ENCODE results near the gene APOBR. TPM values are rescaled to one million over a fixed set of nuclear protein-coding genes. Genes with fewer than 3 reads are reported as not detected.
"Not testable (repeated sequence)": the region's sequence is repeated elsewhere in the genome, so short reads cannot be mapped to it uniquely, and the experiment has no call there.

APOBR gene
- total and polyA plus RNA-seq, 11 donors: 0.15 to 4.7 (median 0.79) TPM

DNA sequence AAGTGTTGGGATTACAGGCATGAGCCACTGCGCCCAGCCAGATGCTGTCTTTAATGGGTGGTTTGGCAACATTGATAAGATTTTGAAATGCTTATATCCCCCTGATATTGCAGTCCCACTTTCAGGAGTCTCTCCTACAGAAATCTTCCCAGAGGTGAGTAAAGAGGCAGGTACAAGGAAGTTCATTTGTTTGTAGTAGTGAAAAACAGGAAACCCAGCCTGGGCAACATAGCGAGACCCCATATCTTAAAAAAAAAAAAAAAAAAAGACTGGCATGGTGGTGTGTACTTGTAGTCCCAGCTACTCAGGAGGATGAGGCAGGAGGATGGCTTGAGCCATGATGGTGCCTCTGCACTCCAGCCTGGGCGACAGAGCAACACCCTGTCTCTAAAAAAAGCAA, 50.6 kb downstream of the APOBR start:
- Histone ChIP-seq H3K9me3 (no peaks in the 10 kb centered on the region), H3K36me3 (no peaks in the 10 kb centered on the region), H3K27ac (no peak overlapping the region), H3K4me3 (no peak overlapping the region), H3K27me3 (no peaks in the 10 kb centered on the region), H3K4me1 (peaks cover 0 to 14% (median 0%) of the 10 kb centered on the region in 12 donors)
- no peak for ATAC-seq
- no peak for TF ChIP-seq POLR2A (IDR thresholded peaks at IDR 0.05)
- TF ChIP-seq, protein P1, sequence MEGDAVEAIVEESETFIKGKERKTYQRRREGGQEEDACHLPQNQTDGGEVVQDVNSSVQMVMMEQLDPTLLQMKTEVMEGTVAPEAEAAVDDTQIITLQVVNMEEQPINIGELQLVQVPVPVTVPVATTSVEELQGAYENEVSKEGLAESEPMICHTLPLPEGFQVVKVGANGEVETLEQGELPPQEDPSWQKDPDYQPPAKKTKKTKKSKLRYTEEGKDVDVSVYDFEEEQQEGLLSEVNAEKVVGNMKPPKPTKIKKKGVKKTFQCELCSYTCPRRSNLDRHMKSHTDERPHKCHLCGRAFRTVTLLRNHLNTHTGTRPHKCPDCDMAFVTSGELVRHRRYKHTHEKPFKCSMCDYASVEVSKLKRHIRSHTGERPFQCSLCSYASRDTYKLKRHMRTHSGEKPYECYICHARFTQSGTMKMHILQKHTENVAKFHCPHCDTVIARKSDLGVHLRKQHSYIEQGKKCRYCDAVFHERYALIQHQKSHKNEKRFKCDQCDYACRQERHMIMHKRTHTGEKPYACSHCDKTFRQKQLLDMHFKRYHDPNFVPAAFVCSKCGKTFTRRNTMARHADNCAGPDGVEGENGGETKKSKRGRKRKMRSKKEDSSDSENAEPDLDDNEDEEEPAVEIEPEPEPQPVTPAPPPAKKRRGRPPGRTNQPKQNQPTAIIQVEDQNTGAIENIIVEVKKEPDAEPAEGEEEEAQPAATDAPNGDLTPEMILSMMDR (IDR thresholded peaks at IDR 0.05): no peak
- intact Hi-C loops (cut with DNase I): loop anchor here in 2 of 10 donors (5.0 to 10.0 kb wide), 2 partner anchors 48 to 70 kb away; partner anchors contain the start of gene NPIPB7 (in 1 of the 2)
- 75 to 89% (median 78%) methylated on average over 3 of the region's 3 CpGs for WGBS, 4 donors
- DNase-seq: no peak

DNA sequence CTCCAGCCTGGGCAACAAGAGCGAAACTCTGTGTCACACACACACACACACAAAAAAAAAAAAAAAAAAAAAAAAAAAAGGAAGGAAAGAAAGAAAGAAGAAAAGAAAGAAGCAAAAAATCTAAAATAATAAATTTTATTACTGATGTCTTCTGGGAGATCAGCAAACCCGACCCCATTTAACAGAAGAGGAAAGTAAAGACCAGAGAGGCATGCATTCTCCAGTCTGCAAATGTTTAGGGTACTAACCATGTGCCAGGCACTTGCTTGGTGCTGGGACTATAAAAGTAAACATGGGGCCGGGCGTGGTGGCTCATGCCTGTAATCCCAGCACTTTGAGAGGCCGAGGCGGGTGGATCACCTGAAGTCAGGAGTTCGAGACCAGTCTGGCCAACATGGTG, 51.5 kb downstream of the APOBR start:
- not testable (repeated sequence) for H3K9me3 ChIP-seq, H3K27ac ChIP-seq, H3K27me3 ChIP-seq, H3K4me3 ChIP-seq, ATAC-seq, DNase-seq, H3K36me3 ChIP-seq
- H3K4me1 ChIP-seq: peaks cover 0 to 13% (median 0%) of the 10 kb centered on the region in 12 donors
- 89 to 92% (median 91%) methylated on average over 7 of the region's 7 CpGs for WGBS, 4 donors
- intact Hi-C loops (cut with DNase I): loop anchor here in 1 of 10 donors (10.0 kb wide), 1 partner anchor 71 kb away; the partner anchor contains the start of gene NPIPB7

DNA sequence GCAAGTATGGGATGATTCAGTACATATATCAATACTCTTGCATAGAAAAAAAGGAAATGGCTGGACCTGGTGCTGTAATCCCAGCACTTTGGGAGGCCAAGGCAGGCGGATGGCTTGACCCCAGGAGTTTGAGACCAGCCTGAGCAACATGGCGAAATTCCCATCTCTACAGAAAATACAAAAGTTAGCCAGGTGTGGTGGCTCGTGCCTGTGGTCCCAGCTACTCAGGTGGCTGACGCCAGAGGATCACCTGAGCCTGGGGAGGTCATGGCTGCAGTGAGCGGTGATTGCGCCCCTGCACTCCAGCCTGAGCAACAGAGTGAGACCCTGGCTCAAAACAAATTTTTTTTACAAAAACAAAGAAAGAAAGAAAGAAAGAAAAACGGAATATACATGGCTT, 52.2 kb downstream of the APOBR start:
- intact Hi-C loops (cut with DNase I): loop anchor here in 1 of 10 donors (10.0 kb wide), 1 partner anchor 72 kb away; the partner anchor contains the start of gene NPIPB7
- no peak for DNase-seq
- H3K27me3 ChIP-seq: no peaks in the 10 kb centered on the region
- H3K9me3 ChIP-seq: no peaks in the 10 kb centered on the region
- TF ChIP-seq, protein P1 (IDR thresholded peaks at IDR 0.05): no peak
- TF ChIP-seq POLR2A (IDR thresholded peaks at IDR 0.05): no peak
- no peak overlapping the region for H3K27ac ChIP-seq
- no peak overlapping the region for H3K4me3 ChIP-seq
- ATAC-seq: no peak
- H3K36me3 ChIP-seq: no peaks in the 10 kb centered on the region
- WGBS, 4 donors: 78 to 88% (median 82%) methylated on average over 7 of the region's 7 CpGs
- peaks cover 0 to 13% (median 0%) of the 10 kb centered on the region in 12 donors for H3K4me1 ChIP-seq

DNA sequence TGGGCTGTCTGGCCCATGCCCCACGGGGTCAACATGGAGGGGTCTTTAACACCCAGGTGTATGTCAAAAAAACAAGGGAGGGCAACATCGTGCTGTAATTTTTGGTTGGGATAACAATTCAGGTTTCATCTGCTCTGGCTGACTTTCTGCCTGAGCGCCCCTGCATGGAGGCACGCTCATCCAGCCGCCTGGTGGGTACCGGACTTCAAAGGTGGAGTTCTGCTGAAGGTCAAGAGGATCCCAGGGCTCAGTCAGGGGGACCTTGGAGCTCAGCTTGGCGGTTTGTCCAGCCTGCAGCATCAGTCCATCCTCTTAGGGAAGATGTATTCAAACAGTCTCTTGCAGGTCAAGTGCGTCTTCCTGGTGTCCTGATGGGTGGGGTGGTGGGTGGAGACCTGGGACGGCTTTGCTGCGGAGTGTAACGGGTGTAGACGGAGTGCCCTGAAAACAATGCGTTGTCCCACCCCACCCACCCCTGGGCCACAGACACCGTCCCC, 53.9 kb downstream of the APOBR start:
- Histone ChIP-seq H3K9me3 (no peaks in the 10 kb centered on the region), H3K27ac (no peak overlapping the region), H3K4me3 (no peak overlapping the region), H3K36me3 (no peaks in the 10 kb centered on the region), H3K27me3 (no peaks in the 10 kb centered on the region), H3K4me1 (peaks cover 0 to 6% (median 1%) of the 10 kb centered on the region in 12 donors)
- DNase-seq (no peak), ATAC-seq (no peak)
- intact Hi-C loops (cut with DNase I): loop anchor here in 2 of 10 donors (2.0 to 10.0 kb wide), 2 partner anchors 58 to 74 kb away; partner anchors contain the start of gene NPIPB7 (in 1 of the 2)
- WGBS, 4 donors: 70 to 78% (median 75%) methylated on average over 14 of the region's 14 CpGs
- TF ChIP-seq, protein P1 (IDR thresholded peaks at IDR 0.05): no peak
- TF ChIP-seq POLR2A (IDR thresholded peaks at IDR 0.05): no peak

Other genes starting within 250 kb of the APOBR start
- 1 to 10 TPM in 8 of 9 donors, under 1 TPM in 1; 0.94 to 6.1 (median 2.4) TPM for gene SBK1, start 202.1 kb upstream of the APOBR start, total RNA-seq
- gene SBK1, start 202.1 kb upstream of the APOBR start, polyA plus RNA-seq: 1 to 10 TPM in 1 of 2 donors, under 1 TPM in 1; 0.69 to 2.9 TPM
- gene NPIPB6, start 131.1 kb upstream of the APOBR start, total RNA-seq: 1 to 10 TPM in 1 of 9 donors, under 1 TPM in 4, not detected in 4; 0.58 to 1.1 (median 0.72) TPM
- under 1 TPM; 0.10 to 0.42 TPM for gene NPIPB6, start 131.1 kb upstream of the APOBR start, polyA plus RNA-seq
- gene EIF3CL, start 90.8 kb upstream of the APOBR start, total RNA-seq: 100 to 1,000 TPM in 2 of 9 donors, 10 to 100 TPM in 4, 1 to 10 TPM in 3; 2.7 to 151 (median 43.1) TPM
- gene EIF3CL, start 90.8 kb upstream of the APOBR start, polyA plus RNA-seq: 10 to 100 TPM; 40.7 to 84.1 TPM
- gene NPIPB7, start 22.3 kb upstream of the APOBR start, total RNA-seq: not detected
- under 1 TPM in 1 of 2 donors, not detected in 1; 0.07 TPM for gene NPIPB7, start 22.3 kb upstream of the APOBR start, polyA plus RNA-seq
- gene CLN3, start 2.6 kb upstream of the APOBR start, total RNA-seq: 10 to 100 TPM in 8 of 9 donors, 1 to 10 TPM in 1; 9.6 to 23.9 (median 14.2) TPM
- gene CLN3, start 2.6 kb upstream of the APOBR start, polyA plus RNA-seq: 10 to 100 TPM in 1 of 2 donors, 1 to 10 TPM in 1; 8.8 to 23.4 TPM
- 1 to 10 TPM in 1 of 9 donors, not detected in 8; 1.4 TPM for gene IL27, start 12.2 kb downstream of the APOBR start, total RNA-seq
- under 1 TPM; 0.07 to 0.34 TPM for gene IL27, start 12.2 kb downstream of the APOBR start, polyA plus RNA-seq
- 10 to 100 TPM in 8 of 9 donors, 1 to 10 TPM in 1; 5.7 to 43.8 (median 26.2) TPM for gene NUPR1, start 44.3 kb downstream of the APOBR start, total RNA-seq
- gene NUPR1, start 44.3 kb downstream of the APOBR start, polyA plus RNA-seq: 100 to 1,000 TPM in 1 of 2 donors, 10 to 100 TPM in 1; 64.9 to 103 TPM
- 10 to 100 TPM; 11.1 to 27.9 (median 15.6) TPM for gene SGF29, start 59.3 kb downstream of the APOBR start, total RNA-seq
- 10 to 100 TPM; 14.4 to 20.9 TPM for gene SGF29, start 59.3 kb downstream of the APOBR start, polyA plus RNA-seq
- 1 to 10 TPM in 3 of 9 donors, under 1 TPM in 6; 0.39 to 2.4 (median 0.70) TPM for gene SULT1A2, start 102.4 kb downstream of the APOBR start, total RNA-seq
- under 1 TPM; 0.37 to 0.80 TPM for gene SULT1A2, start 102.4 kb downstream of the APOBR start, polyA plus RNA-seq
- gene SULT1A1, start 115.4 kb downstream of the APOBR start, total RNA-seq: 10 to 100 TPM in 8 of 9 donors, 1 to 10 TPM in 1; 8.7 to 35.9 (median 20.6) TPM
- gene SULT1A1, start 115.4 kb downstream of the APOBR start, polyA plus RNA-seq: 10 to 100 TPM in 1 of 2 donors, 1 to 10 TPM in 1; 6.9 to 12.3 TPM
- gene NPIPB8, start 143.4 kb downstream of the APOBR start, total RNA-seq: 1 to 10 TPM in 1 of 9 donors, not detected in 8; 1.0 TPM
- gene NPIPB8, start 143.4 kb downstream of the APOBR start, polyA plus RNA-seq: under 1 TPM in 1 of 2 donors, not detected in 1; 0.10 TPM
- 100 to 1,000 TPM; 168 to 667 (median 433) TPM for gene EIF3C, start 216.8 kb downstream of the APOBR start, total RNA-seq
- gene EIF3C, start 216.8 kb downstream of the APOBR start, polyA plus RNA-seq: 100 to 1,000 TPM; 467 to 477 TPM